ENCODE measurements around the gene WDR89. TPM values are rescaled to one million over a fixed set of nuclear protein-coding genes. Genes with fewer than 3 reads are reported as not detected.

Gene WDR89
- total and polyA plus RNA-seq, 8 donors = 4.0 to 11.0 (median 6.1) TPM

DNA sequence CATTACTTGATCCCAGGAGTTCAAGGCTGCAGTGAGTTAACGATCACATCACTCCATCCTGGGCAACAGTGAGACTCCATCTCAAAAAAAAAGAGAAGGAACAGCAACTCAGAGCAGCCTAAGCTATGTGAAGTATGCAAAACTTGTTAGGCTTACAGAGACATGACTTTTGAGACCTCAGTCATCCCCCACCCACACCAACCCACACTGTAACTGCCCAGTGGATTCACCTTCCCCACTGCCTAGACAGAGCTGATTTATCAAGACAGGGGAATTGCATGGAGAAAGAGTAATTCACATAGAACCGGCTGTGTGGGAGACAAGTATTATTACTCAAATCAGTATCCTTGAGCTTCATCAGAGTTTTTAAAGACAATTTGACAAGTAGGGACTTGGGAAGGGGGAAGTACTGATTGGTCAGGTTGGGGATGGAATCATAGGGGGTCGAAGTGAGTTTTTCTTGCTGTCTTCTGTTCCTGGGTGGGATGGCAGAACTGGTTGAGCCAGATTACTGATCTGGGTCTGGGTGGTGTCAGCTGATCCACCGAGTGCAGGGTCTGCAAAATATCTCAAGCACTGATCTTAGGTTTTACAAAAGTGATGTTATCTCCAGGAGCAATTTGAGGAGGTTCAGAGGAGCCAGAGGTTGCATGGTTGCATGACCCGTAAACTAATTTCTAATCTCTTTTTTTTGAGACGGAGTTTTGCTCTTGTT is 6.2 kb upstream of the WDR89 start:
- Histone ChIP-seq H3K27me3 (no peaks in the 10 kb centered on the region), H3K4me1 (peaks cover 9 to 14% (median 10%) of the 10 kb centered on the region in 3 donors), H3K9me3 (no peaks in the 10 kb centered on the region), H3K27ac (no peak overlapping the region), H3K36me3 (peaks cover 0 to 3% (median 0%) of the 10 kb centered on the region in 3 donors), H3K4me3 (no peak overlapping the region)
- no peak for DNase-seq
- FAIRE-seq = no peak
- no peak for TF ChIP-seq CTCF (IDR thresholded peaks at IDR 0.05)
- 72 to 80% methylated on average over 6 of the region's 6 CpGs for WGBS, 2 donors
- intact Hi-C loops (cut with DNase I) = no loop called here
- no peak for ATAC-seq

DNA sequence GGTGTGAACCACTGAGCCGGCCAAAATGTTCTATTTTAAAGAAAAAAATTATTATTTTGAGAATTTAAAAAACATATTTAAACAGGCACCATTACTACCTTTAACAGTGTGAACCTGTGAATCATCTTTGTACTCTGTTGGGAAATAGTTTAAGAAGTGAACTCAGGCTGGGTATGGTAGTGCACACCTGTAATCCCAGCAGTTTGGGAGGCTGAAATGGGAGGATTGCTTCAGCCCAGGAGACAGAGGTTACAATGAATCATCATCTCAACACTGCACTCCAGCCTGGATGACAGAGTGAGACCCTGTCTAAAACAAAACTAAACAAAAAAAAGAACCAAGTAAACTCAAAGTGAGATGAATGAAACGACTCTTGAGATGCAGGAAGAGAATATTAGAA is 3.1 kb upstream of the WDR89 start:
- DNase-seq (no peak), ATAC-seq (no peak), FAIRE-seq (no peak)
- TF ChIP-seq CTCF (IDR thresholded peaks at IDR 0.05) = no peak
- H3K9me3 ChIP-seq = no peaks in the 10 kb centered on the region
- peaks cover 0 to 3% (median 0%) of the 10 kb centered on the region in 3 donors for H3K36me3 ChIP-seq
- intact Hi-C loops (cut with DNase I) = no loop called here
- peaks cover 0 to 7% (median 5%) of the 10 kb centered on the region in 3 donors for H3K4me1 ChIP-seq
- no peak overlapping the region for H3K27ac ChIP-seq
- no peaks in the 10 kb centered on the region for H3K27me3 ChIP-seq
- WGBS, 2 donors = 91 to 94% methylated on average over 2 of the region's 2 CpGs
- no peak overlapping the region for H3K4me3 ChIP-seq

DNA sequence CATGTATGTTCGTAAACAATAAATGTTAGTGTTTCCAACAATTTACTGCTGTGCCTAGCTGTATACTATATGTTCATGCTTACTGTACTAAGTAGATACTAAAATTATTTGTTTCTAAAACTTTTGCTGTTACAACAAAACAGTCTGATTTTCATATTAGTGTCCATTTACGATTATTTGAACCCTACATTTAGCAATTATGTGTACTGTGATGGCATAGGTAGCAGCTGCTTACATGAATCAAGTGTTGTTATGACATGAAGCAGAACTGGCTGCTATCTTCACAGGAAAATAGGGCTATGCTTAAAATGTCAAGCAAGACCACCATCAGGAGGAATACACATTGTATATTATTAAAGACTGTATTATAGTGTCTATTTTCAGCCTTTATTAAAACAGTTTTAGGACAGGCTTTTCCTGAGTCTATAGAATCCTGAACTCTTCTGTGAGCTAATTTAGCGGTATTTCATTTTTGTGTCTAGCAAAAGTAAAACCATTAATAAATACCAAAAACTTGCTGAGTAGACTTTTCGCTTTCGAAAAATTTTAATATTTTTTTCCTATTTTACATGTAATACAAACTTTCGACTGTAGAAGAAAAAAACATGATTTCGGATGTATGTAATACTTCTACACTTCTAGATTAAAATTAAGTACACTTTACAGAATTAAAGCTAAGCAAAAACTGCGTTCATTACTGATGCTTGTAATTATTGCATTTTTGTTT is 1.1 kb upstream of the WDR89 start:
- Histone ChIP-seq H3K4me1 (peaks cover 0 to 15% (median 7%) of the 10 kb centered on the region in 3 donors), H3K4me3 (peak overlapping the region; percentile 31 to 56 (median 46)), H3K27ac (peak overlapping the region in 3 of 4 donors; percentile 93 to 97 (median 95)), H3K9me3 (no peaks in the 10 kb centered on the region), H3K36me3 (peaks cover 0 to 3% (median 0%) of the 10 kb centered on the region in 3 donors), H3K27me3 (no peaks in the 10 kb centered on the region)
- TF ChIP-seq CTCF (IDR thresholded peaks at IDR 0.05) = no peak
- FAIRE-seq = peak; percentile 41
- DNase-seq = no peak
- 52 to 58% methylated on average over 8 of the region's 8 CpGs for WGBS, 2 donors
- intact Hi-C loops (cut with DNase I) = no loop called here
- ATAC-seq = no peak

- peaks cover 0 to 15% (median 7%) of the 10 kb centered on the region in 3 donors for H3K4me1 ChIP-seq
- FAIRE-seq (no peak), DNase-seq (peak in 5 of 6 donors; percentile 60 to 90 (median 83)), ATAC-seq (peak; percentile 75 to 89 (median 82))
- no peaks in the 10 kb centered on the region for H3K9me3 ChIP-seq
- 0 to 1% methylated on average over 12 of the region's 12 CpGs for WGBS, 2 donors
- peaks cover 0 to 3% (median 0%) of the 10 kb centered on the region in 3 donors for H3K36me3 ChIP-seq
- intact Hi-C loops (cut with DNase I) = no loop called here
- TF ChIP-seq CTCF (IDR thresholded peaks at IDR 0.05) = no peak
- peak overlapping the region; percentile 67 to 97 (median 94) for H3K27ac ChIP-seq
- no peaks in the 10 kb centered on the region for H3K27me3 ChIP-seq
- peak overlapping the region; percentile 31 to 56 (median 46) for H3K4me3 ChIP-seq
Measured at GRCh38 chr14:63642229-63642611, 549 bp upstream of the WDR89 start.

Data from pancreas (tissue), 10 donors.